ENCODE results near the gene MAP3K20. TPM values are rescaled to one million over a fixed set of nuclear protein-coding genes. Genes with fewer than 3 reads are reported as not detected.
"Not testable (repeated sequence)": the region's sequence is repeated elsewhere in the genome, so short reads cannot be mapped to it uniquely, and the experiment has no call there.

MAP3K20 gene
- total RNA-seq, 2 experiments from 2014 or later = 6.5 to 7.0 TPM

GRCh38 chr2:173287594-173287993 is 211.9 kb downstream of the MAP3K20 start:
- ChIA-PET CTCF (no interaction called here), POLR2A (interaction anchor here (1.0 kb wide), 1 partner anchor 71 kb away, joined by 3 read pairs; no protein-coding TSS in a partner anchor)
- Mint-ChIP-seq H3K27ac (no peak overlapping the region), H3K9me3 (no peaks in the 10 kb centered on the region), H3K36me3 (no peaks in the 10 kb centered on the region), H3K27me3 (peaks cover 5% of the 10 kb centered on the region), H3K4me1 (ENCODE audit: low read depth) (peaks cover 22% of the 10 kb centered on the region), H3K4me3 (no peak overlapping the region)
- no peak for DNase-seq
- intact Hi-C loops (cut with micrococcal nuclease) = loop anchor here (5.0 to 10.0 kb wide), 3 partner anchors 85 to 747 kb away; no protein-coding TSS in a partner anchor

GRCh38 chr2:173288561-173288960 is 212.9 kb downstream of the MAP3K20 start:
- H3K36me3 Mint-ChIP-seq = no peaks in the 10 kb centered on the region
- POLR2A ChIA-PET = no interaction called here
- H3K27me3 Mint-ChIP-seq = peaks cover 5% of the 10 kb centered on the region
- H3K27ac Mint-ChIP-seq = peak overlapping the region; percentile 57
- H3K9me3 Mint-ChIP-seq = no peaks in the 10 kb centered on the region
- H3K4me1 Mint-ChIP-seq (ENCODE audit: low read depth) = peaks cover 22% of the 10 kb centered on the region
- peak; percentile 69 for DNase-seq
- intact Hi-C loops (cut with micrococcal nuclease) = loop anchor here (1.0 to 10.0 kb wide), 6 partner anchors 9 to 746 kb away; no protein-coding TSS in a partner anchor
- CTCF ChIA-PET = no interaction called here
- H3K4me3 Mint-ChIP-seq = no peak overlapping the region

- Mint-ChIP-seq H3K27me3 (peaks cover 5% of the 10 kb centered on the region), H3K9me3 (no peaks in the 10 kb centered on the region), H3K4me3 (no peak overlapping the region), H3K27ac (no peak overlapping the region), H3K36me3 (no peaks in the 10 kb centered on the region), H3K4me1 (ENCODE audit: low read depth) (peaks cover 22% of the 10 kb centered on the region)
- CTCF ChIA-PET = interaction anchor here (0.7 kb wide), 1 partner anchor 258 kb away, joined by 3 read pairs; no protein-coding TSS in a partner anchor
- intact Hi-C loops (cut with micrococcal nuclease) = no loop called here
- no peak for DNase-seq
- POLR2A ChIA-PET = no interaction called here
These were observed 214.4 kb downstream of the MAP3K20 start for GRCh38 chr2:173290046-173290445.

GRCh38 chr2:173290518-173290917 is 214.9 kb downstream of the MAP3K20 start:
- Mint-ChIP-seq H3K27me3 (peaks cover 5% of the 10 kb centered on the region), H3K4me3 (no peak overlapping the region), H3K4me1 (ENCODE audit: low read depth) (peaks cover 21% of the 10 kb centered on the region), H3K9me3 (no peaks in the 10 kb centered on the region), H3K36me3 (no peaks in the 10 kb centered on the region), H3K27ac (no peak overlapping the region)
- CTCF ChIA-PET = interaction anchor here (0.7 kb wide), 1 partner anchor 259 kb away, joined by 3 read pairs; no protein-coding TSS in a partner anchor
- no peak for DNase-seq
- intact Hi-C loops (cut with micrococcal nuclease) = no loop called here
- POLR2A ChIA-PET = no interaction called here

- H3K27ac Mint-ChIP-seq = no peak overlapping the region
- no peak overlapping the region for H3K4me3 Mint-ChIP-seq
- H3K4me1 Mint-ChIP-seq (ENCODE audit: low read depth) = peaks cover 17% of the 10 kb centered on the region
- no peak for DNase-seq
- H3K27me3 Mint-ChIP-seq = peaks cover 5% of the 10 kb centered on the region
- H3K36me3 Mint-ChIP-seq = peaks cover 1% of the 10 kb centered on the region
- intact Hi-C loops (cut with micrococcal nuclease) = no loop called here
- peaks cover under 1% of the 10 kb centered on the region for H3K9me3 Mint-ChIP-seq
- ChIA-PET POLR2A (no interaction called here), CTCF (no interaction called here)
These were observed 215.8 kb downstream of the MAP3K20 start for GRCh38 chr2:173291412-173291811.

- no peak overlapping the region for H3K27ac Mint-ChIP-seq
- H3K36me3 Mint-ChIP-seq = peaks cover 11% of the 10 kb centered on the region
- DNase-seq = no peak
- no peak overlapping the region for H3K4me3 Mint-ChIP-seq
- ChIA-PET CTCF (interaction anchor here (0.9 kb wide), 1 partner anchor 269 kb away, joined by 3 read pairs; no protein-coding TSS in a partner anchor), POLR2A (no interaction called here)
- peaks cover 26% of the 10 kb centered on the region for H3K9me3 Mint-ChIP-seq
- peaks cover 10% of the 10 kb centered on the region for H3K27me3 Mint-ChIP-seq
- intact Hi-C loops (cut with micrococcal nuclease) = no loop called here
- H3K4me1 Mint-ChIP-seq (ENCODE audit: low read depth) = peaks cover 9% of the 10 kb centered on the region
These were observed 220.6 kb downstream of the MAP3K20 start for GRCh38 chr2:173296235-173296634.

- H3K4me3 Mint-ChIP-seq = no peak overlapping the region
- ChIA-PET CTCF (no interaction called here), POLR2A (no interaction called here)
- H3K27ac Mint-ChIP-seq = no peak overlapping the region
- peaks cover 11% of the 10 kb centered on the region for H3K36me3 Mint-ChIP-seq
- H3K9me3 Mint-ChIP-seq = peaks cover 31% of the 10 kb centered on the region
- no peak for DNase-seq
- intact Hi-C loops (cut with micrococcal nuclease) = no loop called here
- H3K27me3 Mint-ChIP-seq = peaks cover 6% of the 10 kb centered on the region
- H3K4me1 Mint-ChIP-seq (ENCODE audit: low read depth) = peaks cover 9% of the 10 kb centered on the region
These were observed 223.0 kb downstream of the MAP3K20 start for GRCh38 chr2:173298536-173299097.

GRCh38 chr2:173299764-173300163 is 224.1 kb downstream of the MAP3K20 start:
- ChIA-PET POLR2A (no interaction called here), CTCF (interaction anchor here (0.6 to 1.1 kb wide), 2 partner anchors 89 to 120 kb away, joined by 3 read pairs; no protein-coding TSS in a partner anchor)
- Mint-ChIP-seq H3K9me3 (peaks cover 31% of the 10 kb centered on the region), H3K4me3 (no peak overlapping the region), H3K27ac (no peak overlapping the region), H3K27me3 (peaks cover 6% of the 10 kb centered on the region), H3K36me3 (peaks cover 11% of the 10 kb centered on the region), H3K4me1 (ENCODE audit: low read depth) (peaks cover 9% of the 10 kb centered on the region)
- intact Hi-C loops (cut with micrococcal nuclease) = no loop called here
- DNase-seq = no peak

- peaks cover 11% of the 10 kb centered on the region for H3K36me3 Mint-ChIP-seq
- no peak overlapping the region for H3K27ac Mint-ChIP-seq
- H3K4me3 Mint-ChIP-seq = no peak overlapping the region
- H3K27me3 Mint-ChIP-seq = peaks cover 6% of the 10 kb centered on the region
- ChIA-PET POLR2A (no interaction called here), CTCF (interaction anchor here (1.1 kb wide), 1 partner anchor 90 kb away, joined by 3 read pairs; no protein-coding TSS in a partner anchor)
- H3K9me3 Mint-ChIP-seq = peaks cover 31% of the 10 kb centered on the region
- intact Hi-C loops (cut with micrococcal nuclease) = no loop called here
- H3K4me1 Mint-ChIP-seq (ENCODE audit: low read depth) = peaks cover 9% of the 10 kb centered on the region
- no peak for DNase-seq
These were observed 224.8 kb downstream of the MAP3K20 start for GRCh38 chr2:173300458-173300857.

GRCh38 chr2:173301549-173301948 is 225.9 kb downstream of the MAP3K20 start:
- H3K27ac Mint-ChIP-seq; POLR2A ChIA-PET; H3K27me3 Mint-ChIP-seq; intact Hi-C loops (cut with micrococcal nuclease); H3K36me3 Mint-ChIP-seq; DNase-seq; H3K4me1 Mint-ChIP-seq (ENCODE audit: low read depth); CTCF ChIA-PET; H3K4me3 Mint-ChIP-seq: not testable (repeated sequence)
- H3K9me3 Mint-ChIP-seq = peaks cover 29% of the 10 kb centered on the region

- H3K9me3 Mint-ChIP-seq = peaks cover 7% of the 10 kb centered on the region
- H3K4me3 Mint-ChIP-seq = no peak overlapping the region
- peaks cover 3% of the 10 kb centered on the region for H3K4me1 Mint-ChIP-seq (ENCODE audit: low read depth)
- no peak overlapping the region for H3K27ac Mint-ChIP-seq
- intact Hi-C loops (cut with micrococcal nuclease) = no loop called here
- ChIA-PET POLR2A (no interaction called here), CTCF (no interaction called here)
- H3K27me3 Mint-ChIP-seq = peaks cover 2% of the 10 kb centered on the region
- DNase-seq = no peak
- H3K36me3 Mint-ChIP-seq = no peaks in the 10 kb centered on the region
These were observed 229.7 kb downstream of the MAP3K20 start for GRCh38 chr2:173305303-173305702.

GRCh38 chr2:173307293-173307692 is 231.6 kb downstream of the MAP3K20 start:
- Mint-ChIP-seq H3K4me1 (ENCODE audit: low read depth) (peaks cover 3% of the 10 kb centered on the region), H3K36me3 (no peaks in the 10 kb centered on the region), H3K27ac (no peak overlapping the region), H3K27me3 (peaks cover 1% of the 10 kb centered on the region), H3K4me3 (no peak overlapping the region), H3K9me3 (no peaks in the 10 kb centered on the region)
- no peak for DNase-seq
- intact Hi-C loops (cut with micrococcal nuclease) = no loop called here
- ChIA-PET POLR2A (interaction anchor here (1.1 kb wide), 1 partner anchor 21 kb away, joined by 4 read pairs; no protein-coding TSS in a partner anchor), CTCF (no interaction called here)

- CTCF ChIA-PET = not testable (repeated sequence)
These were observed 233.7 kb downstream of the MAP3K20 start for GRCh38 chr2:173309370-173309769.

More at GRCh38 chr2:173309370-173309769, 233.7 kb downstream of the MAP3K20 start:
- H3K9me3 Mint-ChIP-seq; H3K27me3 Mint-ChIP-seq; POLR2A ChIA-PET; H3K4me1 Mint-ChIP-seq (ENCODE audit: low read depth); DNase-seq; intact Hi-C loops (cut with micrococcal nuclease); H3K27ac Mint-ChIP-seq; H3K4me3 Mint-ChIP-seq; H3K36me3 Mint-ChIP-seq: not testable (repeated sequence)

All from activated CD4-positive, alpha-beta memory T cell treated with anti-CD3 and anti-CD28 coated beads for 36 hours (primary cell).